ENCODE measurements around the gene ZBTB18.

Gene ZBTB18

GRCh38 chr1:244065960-244066388 lies 14.9 kb downstream of the ZBTB18 start:
- TF ChIP-seq CTCF (IDR thresholded peaks at IDR 0.05; ENCODE audit: control insufficient read depth, extremely low read depth, insufficient read depth), result no peak
- DNase-seq (ENCODE audit: low read depth), result no peak
- no peak overlapping the region for H3K4me3 ChIP-seq (ENCODE audit: low read depth, low read length)

GRCh38 chr1:244066954-244067716 lies 16.1 kb downstream of the ZBTB18 start:
- no peak for TF ChIP-seq CTCF (IDR thresholded peaks at IDR 0.05; ENCODE audit: control insufficient read depth, extremely low read depth, insufficient read depth)
- H3K4me3 ChIP-seq (ENCODE audit: low read depth, low read length), result no peak overlapping the region
- DNase-seq (ENCODE audit: low read depth), result no peak

- TF ChIP-seq CTCF (IDR thresholded peaks at IDR 0.05; ENCODE audit: control insufficient read depth, extremely low read depth, insufficient read depth), result no peak
- no peak for DNase-seq (ENCODE audit: low read depth)
- H3K4me3 ChIP-seq (ENCODE audit: low read depth, low read length), result no peak overlapping the region
Measured at GRCh38 chr1:244067893-244068292, 16.8 kb downstream of the ZBTB18 start.

GRCh38 chr1:244068567-244068966 lies 17.5 kb downstream of the ZBTB18 start:
- DNase-seq (ENCODE audit: low read depth), result no peak
- TF ChIP-seq CTCF (IDR thresholded peaks at IDR 0.05; ENCODE audit: control insufficient read depth, extremely low read depth, insufficient read depth), result no peak
- H3K4me3 ChIP-seq (ENCODE audit: low read depth, low read length), result no peak overlapping the region

- H3K4me3 ChIP-seq (ENCODE audit: low read depth, low read length), result no peak overlapping the region
- TF ChIP-seq CTCF (IDR thresholded peaks at IDR 0.05; ENCODE audit: control insufficient read depth, extremely low read depth, insufficient read depth), result no peak
- DNase-seq (ENCODE audit: low read depth), result no peak
Measured at GRCh38 chr1:244069326-244069898, 18.3 kb downstream of the ZBTB18 start.

- no peak for DNase-seq (ENCODE audit: low read depth)
- H3K4me3 ChIP-seq (ENCODE audit: low read depth, low read length), result no peak overlapping the region
Measured at GRCh38 chr1:244074559-244075171, 23.6 kb downstream of the ZBTB18 start.

More at GRCh38 chr1:244074559-244075171, 23.6 kb downstream of the ZBTB18 start:
- no peak for TF ChIP-seq CTCF (IDR thresholded peaks at IDR 0.05; ENCODE audit: control insufficient read depth, extremely low read depth, insufficient read depth)

All from LNCaP clone FGC (cell line).